Measurements from ENCODE around the gene RNF213.

RNF213 gene

GRCh38 chr17:80245566-80246265, 14.9 kb upstream of the RNF213 start:
- ChIA-PET CTCF (no interaction called here), POLR2A (no interaction called here)
- TF ChIP-seq ZNF174 (tag by site-specific recombination; IDR thresholded peaks at IDR 0.05): no peak
- TF ChIP-seq ZBTB10 (tag by site-specific recombination; IDR thresholded peaks at IDR 0.05): 0 out of 2 replicates have a peak, but pooled peaks have one; percentile 16
- Histone ChIP-seq H3K4me1 (ENCODE audit: control insufficient read depth, insufficient read depth, low read length) (no peaks in the 10 kb centered on the region), H3K4me3 (ENCODE audit: low read depth, low read length) (no peak overlapping the region), H3K9me3 (ENCODE audit: control insufficient read depth, insufficient read depth, low read depth, low read length) (no peaks in the 10 kb centered on the region), H3K27ac (ENCODE audit: extremely low read depth, low read depth, low read length) (no peak overlapping the region), H3K36me3 (ENCODE audit: control insufficient read depth in 2 of 2, insufficient read depth in 1 of 2, low read length in 2 of 2) (peaks cover 12 to 80% of the 10 kb centered on the region in 2 experiments)

- H3K27ac ChIP-seq (ENCODE audit: extremely low read depth, low read depth, low read length): no peak overlapping the region
- ChIA-PET POLR2A (no interaction called here), CTCF (interaction anchor here (0.6 kb wide), 1 partner anchor 19 kb away, joined by 3 read pairs; no protein-coding TSS in a partner anchor)
- no peak overlapping the region for H3K4me3 ChIP-seq (ENCODE audit: low read depth, low read length)
- TF ChIP-seq ZXDB (tag by site-specific recombination; IDR thresholded peaks at IDR 0.05) (no peak), HOXC10 (CRISPR knock-in tag; IDR thresholded peaks at IDR 0.05) (no peak), ZNF837 (tag by site-specific recombination; IDR thresholded peaks at IDR 0.05) (no peak), ZNF626 (tag by site-specific recombination; IDR thresholded peaks at IDR 0.05) (no peak), ZNF76 (tag by site-specific recombination; IDR thresholded peaks at IDR 0.05; ENCODE audit: borderline replicate concordance, low read depth) (no peak), GLIS2 (tag by site-specific recombination; IDR thresholded peaks at IDR 0.05) (peak; percentile 40; the same call in 1 of the 2 replicates), ATF2 (tag by site-specific recombination; IDR thresholded peaks at IDR 0.05; ENCODE audit: low read depth) (no peak), ZNF404 (tag by site-specific recombination; IDR thresholded peaks at IDR 0.05) (no peak), ZNF184 (tag by site-specific recombination; IDR thresholded peaks at IDR 0.05) (no peak)
- no peaks in the 10 kb centered on the region for H3K4me1 ChIP-seq (ENCODE audit: control insufficient read depth, insufficient read depth, low read length)
- no peaks in the 10 kb centered on the region for H3K9me3 ChIP-seq (ENCODE audit: control insufficient read depth, insufficient read depth, low read depth, low read length)
- H3K36me3 ChIP-seq (ENCODE audit: control insufficient read depth in 2 of 2, insufficient read depth in 1 of 2, low read length in 2 of 2): peaks cover 7 to 75% of the 10 kb centered on the region in 2 experiments
These were observed 14.4 kb upstream of the RNF213 start for GRCh38 chr17:80246266-80246681.

GRCh38 chr17:80246726-80247125, 13.9 kb upstream of the RNF213 start:
- POLR2A ChIA-PET: no interaction called here

GRCh38 chr17:80247561-80247960, 13.1 kb upstream of the RNF213 start:
- ChIA-PET POLR2A (no interaction called here), CTCF (no interaction called here)
- Histone ChIP-seq H3K4me1 (ENCODE audit: control insufficient read depth, insufficient read depth, low read length) (no peaks in the 10 kb centered on the region), H3K36me3 (ENCODE audit: control insufficient read depth in 2 of 2, insufficient read depth in 1 of 2, low read length in 2 of 2) (peaks cover 3 to 72% of the 10 kb centered on the region in 2 experiments; a peak in 2 of 3 replicates), H3K9me3 (ENCODE audit: control insufficient read depth, insufficient read depth, low read depth, low read length) (no peaks in the 10 kb centered on the region), H3K4me3 (ENCODE audit: low read depth, low read length) (no peak overlapping the region), H3K27ac (ENCODE audit: extremely low read depth, low read depth, low read length) (no peak overlapping the region)
- TF ChIP-seq KLF17 (tag by site-specific recombination; IDR thresholded peaks at IDR 0.05) (no peak), ZNF341 (tag by site-specific recombination; IDR thresholded peaks at IDR 0.05; ENCODE audit: low read depth) (no peak), ZNF26 (tag by site-specific recombination; IDR thresholded peaks at IDR 0.05) (no peak), ZNF324 (tag by site-specific recombination; IDR thresholded peaks at IDR 0.05) (no peak), EGR2 (tag by site-specific recombination; IDR thresholded peaks at IDR 0.05; ENCODE audit: low read depth) (no peak), ZNF610 (tag by site-specific recombination; IDR thresholded peaks at IDR 0.05; ENCODE audit: borderline replicate concordance) (no peak), ZNF785 (tag by site-specific recombination; IDR thresholded peaks at IDR 0.05) (no peak)

More at GRCh38 chr17:80246726-80247125, 13.9 kb upstream of the RNF213 start:
- H3K27ac ChIP-seq (ENCODE audit: extremely low read depth, low read depth, low read length): no peak overlapping the region
- H3K9me3 ChIP-seq (ENCODE audit: control insufficient read depth, insufficient read depth, low read depth, low read length): no peaks in the 10 kb centered on the region
- H3K36me3 ChIP-seq (ENCODE audit: control insufficient read depth in 2 of 2, insufficient read depth in 1 of 2, low read length in 2 of 2): peaks cover 3 to 72% of the 10 kb centered on the region in 2 experiments
- H3K4me1 ChIP-seq (ENCODE audit: control insufficient read depth, insufficient read depth, low read length): no peaks in the 10 kb centered on the region
- no peak overlapping the region for H3K4me3 ChIP-seq (ENCODE audit: low read depth, low read length)
- TF ChIP-seq ZNF341 (tag by site-specific recombination; IDR thresholded peaks at IDR 0.05; ENCODE audit: low read depth) (0 out of 2 replicates have a peak, but pooled peaks have one; percentile 25), ZFP41 (tag by site-specific recombination; IDR thresholded peaks at IDR 0.05; ENCODE audit: borderline replicate concordance) (no peak), ZNF501 (tag by site-specific recombination; IDR thresholded peaks at IDR 0.05) (no peak), ZNF677 (tag by site-specific recombination; IDR thresholded peaks at IDR 0.05) (no peak)
- CTCF ChIA-PET: interaction anchor here (0.6 kb wide), 1 partner anchor 20 kb away, joined by 3 read pairs; no protein-coding TSS in a partner anchor

All from HEK293 (cell line).